SJSA1 (cell line): ENCODE measurements around the gene SLC6A4. TPM values are rescaled to one million over a fixed set of nuclear protein-coding genes. Genes with fewer than 3 reads are reported as not detected.

Source experiments
- DNase-seq, 2 experiments: peaks; one replicate each; pipeline ENCODE4 v3.0.0-alpha.2; 2015 to 2020; ENCODE audit warnings: low spot score in 2 of 2, low read depth in 1 of 2
- H3K27ac ChIP-seq: fragments of 250-450 bp; sonication (Bioruptor Pico); 2 replicates; pipeline ENCODE4 v1.5.1; 2020; ENCODE audit warnings: mild to moderate bottlenecking, moderate library complexity
- H3K27me3 ChIP-seq: fragments of 250-450 bp; sonication (Bioruptor Pico); replicated peaks from 2 replicates; pipeline ENCODE4 v1.5.1; 2020; ENCODE audit warnings: mild to moderate bottlenecking, moderate library complexity
- H3K36me3 ChIP-seq: fragments of 250-450 bp; sonication (Bioruptor Pico); 2 replicates; pipeline ENCODE4 v1.5.1; 2020; ENCODE audit warnings: mild to moderate bottlenecking
- H3K4me1 ChIP-seq: fragments of 250-450 bp; sonication (Bioruptor Pico); replicated peaks from 2 replicates; pipeline ENCODE4 v1.6.1; 2021; ENCODE audit warnings: mild to moderate bottlenecking
- H3K4me3 ChIP-seq: fragments of 250-450 bp; sonication (Bioruptor Pico); 2 replicates; pipeline ENCODE4 v1.5.1; 2020; ENCODE audit warnings: mild to moderate bottlenecking
- H3K9me3 ChIP-seq: fragments of 250-450 bp; sonication (Bioruptor Pico); replicated peaks from 2 replicates; pipeline ENCODE4 v1.5.1; 2020; ENCODE audit warnings: mild to moderate bottlenecking
- total RNA-seq: library from RNA; depleted of rRNA; stranded (reverse); fragments of >200 nt; shearing (Covaris generic); gene quantifications from 2 replicates; pipeline ENCODE4 v1.2.3, GENCODE V29; 2014

Gene SLC6A4
- total RNA-seq, 1 experiment from 2014 or later: not detected

DNA sequence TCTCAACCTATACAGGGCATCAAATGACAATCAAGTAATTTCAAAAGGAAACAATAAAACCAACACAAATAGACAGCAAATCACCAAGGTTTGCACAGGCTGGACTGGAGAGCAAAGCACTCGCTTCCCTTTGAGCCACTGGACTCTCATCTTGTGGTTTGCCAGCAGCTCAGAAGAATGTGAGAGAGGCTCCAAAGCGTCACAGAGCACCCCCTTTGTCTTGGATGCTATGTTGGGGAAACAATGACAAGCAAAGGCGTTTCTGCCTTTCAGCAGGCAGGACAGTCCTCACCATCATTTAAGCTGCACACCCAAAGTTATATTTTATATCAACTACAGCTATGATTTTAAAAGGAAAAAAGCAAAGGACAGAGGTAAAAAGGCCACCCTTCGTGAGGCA is 13.2 kb downstream of the SLC6A4 start:
- no peaks in the 10 kb centered on the region for H3K27me3 ChIP-seq
- no peaks in the 10 kb centered on the region for H3K9me3 ChIP-seq
- no peaks in the 10 kb centered on the region for H3K36me3 ChIP-seq
- H3K4me1 ChIP-seq: no peaks in the 10 kb centered on the region
- H3K4me3 ChIP-seq: no peak overlapping the region
- no peak overlapping the region for H3K27ac ChIP-seq
- no peak for DNase-seq

DNA sequence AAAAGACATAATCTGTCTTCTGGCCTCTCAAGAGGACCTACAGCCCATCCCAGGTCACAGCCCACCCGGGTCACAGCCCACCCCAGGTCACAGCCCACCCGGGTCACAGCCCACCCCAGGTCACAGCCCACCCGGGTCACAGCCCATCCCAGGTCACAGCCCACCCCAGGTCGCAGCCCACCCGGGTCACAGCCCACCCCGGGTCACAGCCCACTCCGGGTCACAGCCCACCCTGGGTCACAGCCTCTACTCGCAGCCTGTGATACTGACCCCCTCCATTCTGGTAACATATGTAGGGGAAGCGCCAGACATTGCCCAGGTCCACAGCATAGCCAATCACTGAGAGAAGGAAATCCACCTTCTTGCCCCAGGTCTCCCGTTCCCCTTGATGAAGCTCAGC is 14.2 kb downstream of the SLC6A4 start:
- H3K36me3 ChIP-seq: no peaks in the 10 kb centered on the region
- H3K4me1 ChIP-seq: no peaks in the 10 kb centered on the region
- DNase-seq: no peak
- H3K9me3 ChIP-seq: no peaks in the 10 kb centered on the region
- no peaks in the 10 kb centered on the region for H3K27me3 ChIP-seq
- H3K4me3 ChIP-seq: no peak overlapping the region
- no peak overlapping the region for H3K27ac ChIP-seq

DNA sequence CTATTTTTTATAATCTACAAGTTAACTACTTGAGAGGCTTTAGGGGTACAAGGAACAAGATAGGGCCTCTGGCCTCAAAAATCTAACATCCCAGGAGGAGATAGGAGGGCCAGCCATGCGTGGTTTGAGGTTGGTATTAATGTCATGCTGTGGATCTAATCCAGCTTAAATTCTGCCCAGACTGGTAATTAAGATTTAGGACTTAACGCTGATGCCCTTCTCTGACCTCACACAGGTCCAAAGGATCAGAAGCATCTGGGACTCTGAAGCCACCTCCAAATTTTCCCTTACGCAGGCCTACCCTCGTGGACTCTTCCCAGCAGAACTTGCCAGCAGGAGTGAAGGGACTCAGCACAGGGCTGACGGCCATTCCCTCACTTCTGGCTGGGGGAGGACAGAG is 15.1 kb downstream of the SLC6A4 start:
- Histone ChIP-seq H3K36me3 (no peaks in the 10 kb centered on the region), H3K27ac (no peak overlapping the region), H3K9me3 (no peaks in the 10 kb centered on the region), H3K4me1 (no peaks in the 10 kb centered on the region), H3K4me3 (no peak overlapping the region), H3K27me3 (no peaks in the 10 kb centered on the region)
- no peak for DNase-seq

DNA sequence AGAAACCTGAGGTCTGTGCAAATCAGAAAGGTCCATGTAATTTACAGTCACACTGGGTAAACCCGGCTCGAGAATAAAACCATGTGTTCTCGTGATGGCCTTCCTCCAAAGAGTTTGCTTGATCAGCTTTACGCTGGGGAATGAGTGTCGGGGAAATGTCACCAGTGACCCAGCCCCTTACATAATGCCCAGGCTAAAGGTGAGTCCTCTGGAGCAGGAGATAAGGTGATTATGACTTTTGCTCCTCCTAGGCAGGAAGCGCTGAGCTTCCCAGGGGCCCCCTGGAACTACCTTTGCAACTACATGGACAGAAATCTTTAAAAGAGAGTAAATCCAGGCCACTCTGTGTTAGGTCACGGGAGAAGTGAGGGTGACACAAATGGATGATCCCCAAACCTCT is 15.7 kb downstream of the SLC6A4 start:
- Histone ChIP-seq H3K36me3 (no peaks in the 10 kb centered on the region), H3K4me3 (no peak overlapping the region), H3K27me3 (no peaks in the 10 kb centered on the region), H3K27ac (no peak overlapping the region), H3K4me1 (no peaks in the 10 kb centered on the region), H3K9me3 (no peaks in the 10 kb centered on the region)
- DNase-seq: no peak

DNA sequence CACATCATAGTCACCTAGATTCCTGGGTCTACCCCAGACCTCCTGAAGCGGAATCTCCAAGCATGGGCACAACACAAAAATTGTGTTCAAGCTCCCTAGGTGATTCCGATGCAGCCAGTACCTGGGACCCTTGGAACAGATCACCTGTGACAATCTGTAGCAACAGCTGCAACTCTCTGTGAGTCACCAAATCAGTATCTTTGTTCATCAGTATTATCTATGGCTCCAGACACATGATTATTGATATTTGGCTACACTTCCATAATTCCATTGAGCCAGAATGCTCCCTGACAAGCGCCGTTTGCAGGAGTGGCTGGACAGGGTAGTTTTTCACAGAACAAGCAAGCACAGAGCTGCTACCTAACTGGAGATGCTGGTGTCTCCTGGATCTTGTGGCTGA is 16.2 kb downstream of the SLC6A4 start:
- DNase-seq: no peak
- Histone ChIP-seq H3K4me3 (no peak overlapping the region), H3K9me3 (no peaks in the 10 kb centered on the region), H3K36me3 (no peaks in the 10 kb centered on the region), H3K4me1 (no peaks in the 10 kb centered on the region), H3K27ac (no peak overlapping the region), H3K27me3 (no peaks in the 10 kb centered on the region)

DNA sequence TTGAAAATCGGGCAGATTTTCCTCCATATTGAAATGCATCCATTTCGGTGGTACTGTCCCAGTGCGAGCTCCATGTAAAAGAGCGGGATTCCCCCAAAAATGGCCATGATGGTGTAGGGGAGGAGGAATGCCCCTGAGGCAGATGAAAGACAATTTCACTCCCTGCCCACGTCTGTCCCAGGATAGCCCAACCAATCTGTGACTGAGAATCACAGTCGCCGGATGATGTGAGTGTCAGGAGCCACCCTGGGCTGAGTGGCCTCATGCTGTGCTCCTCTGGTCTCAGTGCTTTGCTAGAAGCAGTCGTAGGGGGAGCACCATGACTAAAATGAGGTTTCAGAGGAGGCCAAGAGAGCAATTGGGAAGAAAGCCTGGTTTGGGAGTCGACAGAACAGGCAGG is 16.7 kb downstream of the SLC6A4 start:
- no peaks in the 10 kb centered on the region for H3K27me3 ChIP-seq
- DNase-seq: no peak
- H3K36me3 ChIP-seq: no peaks in the 10 kb centered on the region
- H3K27ac ChIP-seq: no peak overlapping the region
- no peaks in the 10 kb centered on the region for H3K9me3 ChIP-seq
- H3K4me1 ChIP-seq: no peaks in the 10 kb centered on the region
- H3K4me3 ChIP-seq: no peak overlapping the region

DNA sequence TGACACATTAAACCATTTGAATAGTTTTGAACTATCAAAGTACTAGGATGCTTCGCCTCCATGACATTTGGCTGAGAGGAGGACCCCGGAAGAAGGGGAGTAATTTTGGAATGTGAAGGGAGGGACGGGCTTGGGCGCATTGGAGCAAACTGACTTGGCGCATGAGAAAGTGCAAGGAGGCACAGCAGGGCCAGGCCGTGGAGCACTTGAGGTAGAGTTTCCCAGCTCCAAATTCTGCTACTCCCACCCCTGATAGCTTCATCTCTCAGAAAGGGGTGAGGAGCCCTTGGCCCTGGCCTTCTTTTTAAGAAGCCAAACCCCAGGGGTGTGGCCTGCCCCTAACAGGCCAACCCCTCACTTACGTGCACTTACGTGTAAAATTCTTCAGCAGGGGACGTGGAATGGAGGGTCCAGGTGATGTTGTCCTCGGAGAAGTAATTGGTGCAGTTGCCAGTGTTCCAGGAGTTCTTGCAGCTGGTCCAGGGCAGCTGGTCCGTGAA is 17.7 kb downstream of the SLC6A4 start:
- no peak for DNase-seq
- Histone ChIP-seq H3K27me3 (no peaks in the 10 kb centered on the region), H3K27ac (no peak overlapping the region), H3K4me1 (no peaks in the 10 kb centered on the region), H3K4me3 (no peak overlapping the region), H3K36me3 (no peaks in the 10 kb centered on the region), H3K9me3 (no peaks in the 10 kb centered on the region)

DNA sequence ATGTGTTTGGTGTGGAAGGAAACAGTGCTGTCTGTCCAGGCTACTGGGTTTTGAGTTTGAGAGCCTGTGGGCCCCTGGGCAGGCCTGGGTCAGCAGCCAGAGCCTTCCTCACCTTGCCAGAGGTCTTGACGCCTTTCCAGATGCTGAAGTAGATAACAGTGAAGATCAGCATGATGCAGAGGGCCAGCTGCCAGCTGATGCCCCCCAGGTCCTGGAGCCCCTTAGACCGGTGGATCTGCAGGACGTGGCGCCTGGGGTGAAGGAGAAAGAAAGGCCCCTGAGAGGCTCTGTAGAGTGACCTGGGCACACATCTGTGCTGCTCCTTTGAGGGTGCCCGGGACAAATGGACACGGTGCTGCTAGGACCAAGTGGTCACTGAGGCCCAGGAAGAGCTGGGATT is 18.4 kb downstream of the SLC6A4 start:
- H3K9me3 ChIP-seq: no peaks in the 10 kb centered on the region

DNA sequence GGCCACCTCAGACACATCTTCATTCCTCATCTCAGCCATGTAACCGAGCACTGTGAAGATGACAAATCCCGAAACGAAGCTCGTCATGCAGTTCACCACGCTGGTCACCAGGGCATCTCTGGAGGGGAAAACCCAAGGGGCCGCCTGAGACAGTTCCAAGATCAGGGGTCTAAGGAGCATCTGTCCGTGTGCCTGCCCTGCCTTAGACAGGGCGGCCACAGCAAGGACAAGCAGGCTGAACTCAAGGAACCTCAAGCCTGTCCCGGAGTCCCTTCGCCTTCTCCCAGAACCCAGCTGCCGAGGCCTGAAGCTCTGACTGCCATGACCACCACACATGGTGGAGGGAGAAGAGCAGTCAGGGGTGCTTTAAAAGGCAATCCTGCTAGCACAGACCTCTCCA is 22.7 kb downstream of the SLC6A4 start:
- no peaks in the 10 kb centered on the region for H3K9me3 ChIP-seq
- no peak overlapping the region for H3K27ac ChIP-seq
- H3K4me3 ChIP-seq: no peak overlapping the region
- no peaks in the 10 kb centered on the region for H3K4me1 ChIP-seq
- no peak for DNase-seq
- H3K27me3 ChIP-seq: no peaks in the 10 kb centered on the region
- H3K36me3 ChIP-seq: no peaks in the 10 kb centered on the region

More for the DNA sequence above, 18.4 kb downstream of the SLC6A4 start:
- no peaks in the 10 kb centered on the region for H3K27me3 ChIP-seq
- H3K4me1 ChIP-seq: no peaks in the 10 kb centered on the region
- no peaks in the 10 kb centered on the region for H3K36me3 ChIP-seq
- DNase-seq: no peak
- H3K27ac ChIP-seq: no peak overlapping the region
- H3K4me3 ChIP-seq: no peak overlapping the region

DNA sequence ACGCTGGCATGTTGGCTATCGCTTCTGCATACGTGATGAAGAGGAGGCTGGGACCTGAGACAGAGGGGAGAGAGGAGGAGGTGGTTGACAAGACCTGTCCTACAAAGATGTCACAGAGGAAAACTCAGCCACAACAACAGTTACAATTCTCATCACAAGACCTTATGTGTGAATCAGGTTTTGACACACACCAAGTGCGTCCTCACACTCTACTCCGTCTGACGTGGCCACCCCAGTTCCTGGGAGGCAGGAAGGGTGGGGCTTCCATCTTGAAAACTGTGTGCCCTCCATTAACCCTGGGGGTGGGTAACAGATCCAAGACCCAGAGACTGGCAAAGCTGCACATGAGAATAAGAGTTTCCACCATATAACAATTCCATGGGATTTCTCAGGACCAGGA is 24.1 kb downstream of the SLC6A4 start:
- Histone ChIP-seq H3K27me3 (no peaks in the 10 kb centered on the region), H3K4me3 (no peak overlapping the region), H3K4me1 (no peaks in the 10 kb centered on the region), H3K9me3 (no peaks in the 10 kb centered on the region), H3K36me3 (no peaks in the 10 kb centered on the region), H3K27ac (no peak overlapping the region)
- no peak for DNase-seq

DNA sequence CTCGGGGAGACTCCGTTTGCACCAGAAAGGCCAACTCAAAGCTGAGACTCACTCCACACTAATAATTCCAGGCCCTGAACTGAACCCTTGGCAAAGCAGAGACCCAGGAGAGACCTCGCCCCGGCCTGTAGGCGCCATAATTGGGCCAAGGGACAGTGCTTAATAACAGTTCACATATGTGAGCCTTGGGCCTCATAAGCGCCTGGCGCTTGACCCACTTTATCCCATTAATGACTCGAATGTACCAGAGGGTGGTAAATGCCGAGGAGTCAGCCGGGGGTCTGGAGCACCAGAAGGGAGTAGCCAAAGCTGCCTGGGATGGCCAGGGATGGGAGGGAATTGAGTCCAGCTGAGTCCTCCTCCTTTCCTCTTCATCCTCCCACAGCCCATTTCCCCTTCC is 24.6 kb downstream of the SLC6A4 start:
- H3K27me3 ChIP-seq: no peaks in the 10 kb centered on the region
- no peak for DNase-seq

DNA sequence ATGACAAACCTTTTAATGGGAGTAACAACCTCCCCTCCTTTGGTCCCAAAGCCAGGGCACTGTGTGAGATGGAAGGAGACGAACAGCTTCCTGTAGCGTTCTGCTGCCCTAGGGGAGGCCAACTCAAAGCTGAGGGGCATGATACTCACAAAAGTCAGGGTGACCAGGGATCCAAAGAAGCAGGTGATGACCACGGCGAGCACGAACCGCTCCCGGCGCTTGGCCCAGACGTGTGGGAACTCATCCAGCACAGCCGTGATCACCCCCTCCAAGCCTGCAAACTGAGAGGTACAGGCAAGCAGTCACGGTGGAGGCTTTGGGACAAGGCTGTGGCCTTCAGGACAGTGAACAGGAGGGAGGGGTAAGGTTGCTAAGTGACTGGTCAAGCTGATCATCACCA is 25.1 kb downstream of the SLC6A4 start:
- DNase-seq: no peak
- H3K27ac ChIP-seq: no peak overlapping the region
- no peaks in the 10 kb centered on the region for H3K36me3 ChIP-seq
- H3K27me3 ChIP-seq: no peaks in the 10 kb centered on the region
- H3K4me3 ChIP-seq: no peak overlapping the region
- H3K4me1 ChIP-seq: no peaks in the 10 kb centered on the region
- no peaks in the 10 kb centered on the region for H3K9me3 ChIP-seq

More for the DNA sequence above, 24.6 kb downstream of the SLC6A4 start:
- H3K4me3 ChIP-seq: no peak overlapping the region
- H3K9me3 ChIP-seq: no peaks in the 10 kb centered on the region
- no peak overlapping the region for H3K27ac ChIP-seq
- H3K4me1 ChIP-seq: no peaks in the 10 kb centered on the region
- H3K36me3 ChIP-seq: no peaks in the 10 kb centered on the region

DNA sequence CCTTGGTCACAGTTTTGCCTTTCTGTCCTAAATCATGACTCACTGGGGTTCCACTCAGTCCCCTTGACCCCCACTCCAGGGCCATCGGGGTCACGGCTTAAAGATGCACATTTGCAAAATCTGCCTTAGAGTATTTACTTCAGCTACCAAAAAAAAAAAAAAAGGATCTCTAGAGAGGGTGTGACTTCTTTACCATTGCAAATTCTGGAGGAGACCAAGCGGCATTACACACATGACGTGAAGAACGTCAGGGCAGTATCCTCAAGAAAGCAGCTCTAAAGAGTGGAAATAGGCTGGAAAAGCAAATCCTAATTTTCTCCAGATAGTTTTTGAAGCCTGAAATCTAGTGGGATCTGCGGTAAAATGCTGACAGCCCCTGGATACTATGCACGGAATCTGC is 25.6 kb downstream of the SLC6A4 start:
- Histone ChIP-seq H3K4me1 (no peaks in the 10 kb centered on the region), H3K9me3 (no peaks in the 10 kb centered on the region), H3K27ac (no peak overlapping the region), H3K27me3 (0 out of 2 replicates have a peak, but pooled peaks cover 3% of the 10 kb centered on the region), H3K36me3 (no peaks in the 10 kb centered on the region), H3K4me3 (no peak overlapping the region)
- no peak for DNase-seq

DNA sequence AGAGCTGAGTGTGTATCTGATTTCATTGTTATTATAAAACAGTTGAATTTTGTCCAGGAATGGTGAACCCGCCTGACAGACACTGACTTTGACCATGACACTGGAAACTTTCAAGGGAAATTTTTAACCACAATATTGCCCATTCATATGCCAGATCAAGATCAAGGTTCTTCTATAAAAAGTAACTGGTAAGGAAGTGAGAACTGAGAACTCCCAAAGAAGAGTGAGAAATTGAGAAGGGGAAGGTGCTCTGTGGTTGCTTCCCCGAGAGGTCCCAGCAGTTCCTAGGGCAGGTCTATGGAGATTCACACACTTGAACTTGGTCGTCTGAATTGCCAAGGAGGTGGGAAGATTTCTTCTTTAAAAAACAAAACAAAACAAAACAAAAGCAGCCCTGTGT is 27.3 kb downstream of the SLC6A4 start:
- no peaks in the 10 kb centered on the region for H3K9me3 ChIP-seq
- DNase-seq: no peak
- H3K36me3 ChIP-seq: no peaks in the 10 kb centered on the region

DNA sequence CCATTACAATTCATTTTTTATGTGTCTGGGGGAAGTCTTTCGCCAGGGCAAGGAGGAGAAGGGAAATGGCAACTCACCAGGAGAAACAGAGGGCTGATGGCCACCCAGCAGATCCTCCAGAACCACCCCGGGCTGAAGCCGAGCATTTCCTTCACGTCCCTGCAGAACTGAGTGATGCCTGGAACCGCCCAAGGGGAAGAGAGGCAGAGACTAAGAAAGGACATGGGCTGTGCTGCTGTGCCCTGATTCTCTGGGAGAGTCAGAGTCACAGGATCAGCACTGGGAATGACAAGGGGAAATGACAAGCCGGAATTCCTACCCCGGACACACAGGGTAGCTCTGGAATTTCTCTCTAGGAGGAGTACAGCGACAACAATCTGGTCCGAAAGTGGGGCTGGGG is 27.8 kb downstream of the SLC6A4 start:
- Histone ChIP-seq H3K27ac (no peak overlapping the region), H3K4me1 (no peaks in the 10 kb centered on the region), H3K4me3 (no peak overlapping the region), H3K27me3 (0 out of 2 replicates have a peak, but pooled peaks cover 3% of the 10 kb centered on the region), H3K36me3 (no peaks in the 10 kb centered on the region), H3K9me3 (no peaks in the 10 kb centered on the region)
- DNase-seq: no peak

More for the DNA sequence above, 27.3 kb downstream of the SLC6A4 start:
- Histone ChIP-seq H3K27ac (no peak overlapping the region), H3K4me3 (no peak overlapping the region), H3K27me3 (0 out of 2 replicates have a peak, but pooled peaks cover 3% of the 10 kb centered on the region), H3K4me1 (no peaks in the 10 kb centered on the region)
